OCI-LY7 (cell line): ENCODE results near the gene PEX14. TPM values are rescaled to one million over a fixed set of nuclear protein-coding genes. Genes with fewer than 3 reads are reported as not detected.

ENCODE experiments used
- BruUV-seq: library from RNA; stranded (reverse); fragments of 400-500 nt; replicated peaks from 2 replicates; lab custom pipeline; 2021; lab: Mats Ljungman, UMichigan
- CTCF ChIA-PET: fragments of 300-600 bp; sonication (Branson Sonifier 250); formaldehyde crosslinking; loops from one replicate; lab custom pipeline; 2022; ENCODE audit warnings: antibody characterized with exemption; ENCODE audit not compliant: unreplicated experiment; lab: Charles Lee
- POLR2A ChIA-PET: fragments of 300-600 bp; sonication (Branson Sonifier 250); formaldehyde crosslinking; loops from one replicate; lab custom pipeline; 2022; ENCODE audit warnings: antibody characterized with exemption; lab: Charles Lee
- DNase-seq: peaks from one replicate; pipeline ENCODE4 v3.0.0-alpha.2; 2015; ENCODE audit warnings: low spot score
- H2AFZ ChIP-seq: fragments of 200-600 bp; sonication (generic), shearing (Covaris generic); 2 replicates; pipeline ENCODE4 v1.6.1; 2014; ENCODE audit warnings: mild to moderate bottlenecking, antibody characterized with exemption, low read length, moderate library complexity
- H3K27ac ChIP-seq: fragments of 200-600 bp; sonication (generic); 2 replicates; pipeline ENCODE4 v1.5.1; 2014; ENCODE audit warnings: mixed run types, low read depth, mild to moderate bottlenecking, moderate library complexity, low read length, inconsistent platforms; ENCODE audit not compliant: poor library complexity, severe bottlenecking
- H3K36me3 ChIP-seq: fragments of 200-600 bp; sonication (generic); 2 replicates; pipeline ENCODE4 v1.6.1; 2014; ENCODE audit warnings: mild to moderate bottlenecking, antibody characterized with exemption, low read length, moderate library complexity, mixed read lengths; ENCODE audit not compliant: insufficient read depth
- H3K4me1 ChIP-seq: fragments of 200-600 bp; sonication (generic); 2 replicates; pipeline ENCODE4 v1.5.1; 2014; ENCODE audit warnings: mild to moderate bottlenecking, low read length; ENCODE audit not compliant: insufficient read depth, poor library complexity, severe bottlenecking
- H3K4me2 ChIP-seq: fragments of 200-600 bp; sonication (generic); 2 replicates; pipeline ENCODE4 v1.6.1; 2014; ENCODE audit warnings: mild to moderate bottlenecking, low read length
- H3K4me3 ChIP-seq: fragments of 200-600 bp; sonication (generic); 2 replicates; pipeline ENCODE4 v1.5.1; 2014; ENCODE audit warnings: mild to moderate bottlenecking, low read depth, low read length; ENCODE audit not compliant: poor library complexity, severe bottlenecking
- H3K79me2 ChIP-seq: fragments of 200-600 bp; sonication (generic); 2 replicates; pipeline ENCODE4 v1.6.1; 2016; ENCODE audit warnings: low read depth, mild to moderate bottlenecking, low read length, moderate library complexity, mixed read lengths; ENCODE audit not compliant: insufficient read depth
- H3K9me2 ChIP-seq: fragments of 200-600 bp; sonication (generic); 2 replicates; pipeline ENCODE4 v1.6.1; 2016; ENCODE audit warnings: mild to moderate bottlenecking, low read length, mixed read lengths; ENCODE audit not compliant: insufficient read depth
- H3K9me3 ChIP-seq: fragments of 200-600 bp; sonication (generic); 2 replicates; pipeline ENCODE4 v1.6.1; 2014; ENCODE audit warnings: mild to moderate bottlenecking, mixed run types, low read length, mixed read lengths
- H4K20me1 ChIP-seq: fragments of 200-600 bp; sonication (generic); 2 replicates; pipeline ENCODE4 v1.6.1; 2014; ENCODE audit warnings: mild to moderate bottlenecking, antibody characterized with exemption, low read length, moderate library complexity, mixed read lengths; ENCODE audit not compliant: insufficient read depth
- CTCF ChIP-seq: fragments of 200-600 bp; sonication (generic); conservative IDR thresholded peaks from 2 replicates; pipeline ENCODE4 v1.5.1; 2014; ENCODE audit warnings: mild to moderate bottlenecking, antibody characterized with exemption, low read length, moderate library complexity, mixed read lengths
- EZH2phosphoT487 ChIP-seq: fragments of 200-600 bp; sonication (generic); IDR thresholded peaks from 2 replicates; pipeline ENCODE4 v1.6.1; 2018; ENCODE audit warnings: low read depth, borderline replicate concordance, mild to moderate bottlenecking, mixed run types, antibody characterized with exemption, low read length, moderate library complexity, mixed read lengths
- intact Hi-C: fragments of 100-400 bp; cut with micrococcal nuclease; formaldehyde crosslinking; loops from one replicate; pipeline ENCODE4 v1.10.0; 2022; ENCODE audit not compliant: unreplicated experiment
- total RNA-seq, 2 experiments: library from RNA; depleted of rRNA in 1 of 2; stranded (reverse); fragments of >200 nt in 1 of 2; shearing (Covaris generic) in 1 of 2; gene quantifications; 2 replicates each; pipeline ENCODE4 v1.2.3, GENCODE V29; 2014 to 2022

Gene PEX14
- total RNA-seq, 2 experiments from 2014 or later, result 14.6 to 24.3 TPM

- POLR2A ChIA-PET, result interaction anchor here (0.6 to 0.7 kb wide), 2 partner anchors 59 to 408 kb away, joined by 3 to 7 read pairs; no protein-coding TSS in a partner anchor
- H2AFZ ChIP-seq, result no peak overlapping the region
- peaks cover 28% of the 10 kb centered on the region for H3K79me2 ChIP-seq
- no peak for TF ChIP-seq CTCF
- TF ChIP-seq EZH2phosphoT487, result no peak
- CTCF ChIA-PET, result no interaction called here
- DNase-seq, result no peak
- BruUV-seq, result TSS peak; percentile 7
- no peak overlapping the region for H3K27ac ChIP-seq
- H3K9me2 ChIP-seq, result no peaks in the 10 kb centered on the region
- H3K4me3 ChIP-seq, result no peak overlapping the region
- H3K36me3 ChIP-seq, result peaks cover 52% of the 10 kb centered on the region
- no peak overlapping the region for H3K4me2 ChIP-seq
- H3K4me1 ChIP-seq, result peaks cover 21% of the 10 kb centered on the region
- no peaks in the 10 kb centered on the region for H3K9me3 ChIP-seq
- intact Hi-C loops, result loop anchor here (10.0 kb wide), 1 partner anchor 435 kb away; the partner anchor contains the start of gene UBE4B
- H4K20me1 ChIP-seq, result peaks cover 4% of the 10 kb centered on the region; the same call in 1 of the 2 replicates
Measured at GRCh38 chr1:10470043-10470442, 4.7 kb upstream of the PEX14 start.

- peaks cover 31% of the 10 kb centered on the region for H3K4me1 ChIP-seq
- TF ChIP-seq EZH2phosphoT487 (no peak), CTCF (no peak)
- peak overlapping the region; percentile 91 for H3K4me2 ChIP-seq
- ChIA-PET CTCF (interaction anchor here (0.6 kb wide), 1 partner anchor 9 kb away, joined by 3 read pairs; no protein-coding TSS in a partner anchor), POLR2A (interaction anchor here (0.7 kb wide), 1 partner anchor 15 kb away, joined by 3 read pairs; no protein-coding TSS in a partner anchor)
- H2AFZ ChIP-seq, result peak overlapping the region; percentile 66; the same call in 1 of the 2 replicates
- no peaks in the 10 kb centered on the region for H3K9me3 ChIP-seq
- no peak for DNase-seq
- peaks cover 4% of the 10 kb centered on the region; the same call in 1 of the 2 replicates for H4K20me1 ChIP-seq
- H3K4me3 ChIP-seq, result peak overlapping the region; percentile 85
- peaks cover 43% of the 10 kb centered on the region for H3K79me2 ChIP-seq
- peaks cover 37% of the 10 kb centered on the region for H3K36me3 ChIP-seq
- no peaks in the 10 kb centered on the region for H3K9me2 ChIP-seq
- BruUV-seq, result TSS peak; percentile 66
- peak overlapping the region; percentile 96 for H3K27ac ChIP-seq
- intact Hi-C loops, result loop anchor here (1.0 to 10.0 kb wide), 3 partner anchors 41 to 437 kb away; partner anchors contain the start of genes CENPS, PGD and UBE4B
Measured at GRCh38 chr1:10471411-10472219, 3.1 kb upstream of the PEX14 start.
